Epithelial cell of prostate (primary cell): ENCODE data around the gene PASK.
"Not testable (repeated sequence)": the region's sequence is repeated elsewhere in the genome, so short reads cannot be mapped to it uniquely, and the experiment has no call there.

Experiments used
- DNase-seq: peaks from one replicate; pipeline ENCODE4 v3.0.0-alpha.2; 2011; ENCODE audit warnings: low read depth, low spot score
- H3K27ac ChIP-seq: fragments of 450-650 bp; 2 replicates; pipeline ENCODE4 v1.5.1; 2017; ENCODE audit warnings: mild to moderate bottlenecking

The PASK gene

GRCh38 chr2:241110089-241110606, 39.1 kb downstream of the PASK start:
- H3K27ac ChIP-seq: no peak overlapping the region
- no peak for DNase-seq

- no peak for DNase-seq
- H3K27ac ChIP-seq: no peak overlapping the region
Observed at GRCh38 chr2:241109210-241110088, 39.8 kb downstream of the PASK start.

- H3K27ac ChIP-seq: no peak overlapping the region
- no peak for DNase-seq
Observed at GRCh38 chr2:241108271-241109209, 40.7 kb downstream of the PASK start.

- no peak for DNase-seq
Observed at GRCh38 chr2:241107031-241107783, 42.1 kb downstream of the PASK start.

GRCh38 chr2:241105641-241106040, 43.6 kb downstream of the PASK start:
- H3K27ac ChIP-seq: no peak overlapping the region
- DNase-seq: no peak

More at GRCh38 chr2:241107031-241107783, 42.1 kb downstream of the PASK start:
- H3K27ac ChIP-seq: no peak overlapping the region

- not testable (repeated sequence) for DNase-seq, H3K27ac ChIP-seq
Observed at GRCh38 chr2:241104611-241105010, 44.7 kb downstream of the PASK start.

- no peak for DNase-seq
- H3K27ac ChIP-seq: peak overlapping the region; percentile 73
Observed at GRCh38 chr2:241103176-241103595, 46.1 kb downstream of the PASK start.

GRCh38 chr2:241102239-241102803, 47.0 kb downstream of the PASK start, which contains the start of gene MTERF4:
TSS of gene MTERF4 (minus strand) at chr2:241102287. CDS start at chr2:241102273, 14 bp downstream.
- H3K27ac ChIP-seq: peak within 1 kb of the TSS; percentile 73
- DNase-seq: peak; percentile 26

- no peak overlapping the region for H3K27ac ChIP-seq
- no peak for DNase-seq
Observed at GRCh38 chr2:241099246-241099645, 50.0 kb downstream of the PASK start.

- no peak overlapping the region for H3K27ac ChIP-seq
- DNase-seq: no peak
Observed at GRCh38 chr2:241096979-241097378, 52.3 kb downstream of the PASK start.

GRCh38 chr2:241095594-241096290, 53.5 kb downstream of the PASK start:
- H3K27ac ChIP-seq: no peak overlapping the region

GRCh38 chr2:241094924-241095420, 54.3 kb downstream of the PASK start:
- no peak overlapping the region for H3K27ac ChIP-seq
- DNase-seq: no peak

More at GRCh38 chr2:241095594-241096290, 53.5 kb downstream of the PASK start:
- DNase-seq: no peak

- DNase-seq: no peak
- H3K27ac ChIP-seq: no peak overlapping the region
Observed at GRCh38 chr2:241094172-241094571, 55.1 kb downstream of the PASK start.

- H3K27ac ChIP-seq, DNase-seq: not testable (repeated sequence)
Observed at GRCh38 chr2:241093133-241093781, 56.0 kb downstream of the PASK start.

- DNase-seq: no peak
- H3K27ac ChIP-seq: no peak overlapping the region
Observed at GRCh38 chr2:241092677-241093076, 56.6 kb downstream of the PASK start.

GRCh38 chr2:241091734-241092445, 57.4 kb downstream of the PASK start:
- DNase-seq: no peak
- H3K27ac ChIP-seq: no peak overlapping the region

- no peak overlapping the region for H3K27ac ChIP-seq
- DNase-seq: no peak
Observed at GRCh38 chr2:241091201-241091600, 58.1 kb downstream of the PASK start.
